ENCODE data around the gene PRR30.

GRCh38 chr2:27149570-27150405 is 10.6 kb upstream of the PRR30 start:
- TF ChIP-seq CTCF (IDR thresholded peaks at IDR 0.05) (no peak), EP300 (IDR thresholded peaks at IDR 0.05) (no peak), POLR2AphosphoS5 (IDR thresholded peaks at IDR 0.05) (no peak)
